ENCODE data around the gene PEX26. TPM values are rescaled to one million over a fixed set of nuclear protein-coding genes. Genes with fewer than 3 reads are reported as not detected.
"Not testable (repeated sequence)": the region's sequence is repeated elsewhere in the genome, so short reads cannot be mapped to it uniquely, and the experiment has no call there.

The PEX26 gene
- total RNA-seq, 1 donor from 2014 or later = 22.8 TPM

GRCh38 chr22:18115906-18116371 is 38.1 kb downstream of the PEX26 start:
- no peak for DNase-seq (ENCODE audit: low read depth)

GRCh38 chr22:18116634-18117033 is 38.8 kb downstream of the PEX26 start:
- DNase-seq (ENCODE audit: low read depth) = no peak

GRCh38 chr22:18118345-18118915 is 40.6 kb downstream of the PEX26 start:
- DNase-seq (ENCODE audit: low read depth) = no peak

- DNase-seq (ENCODE audit: low read depth) = peak; percentile 87
These were observed 41.8 kb downstream of the PEX26 start for GRCh38 chr22:18119409-18120110.

GRCh38 chr22:18120857-18121256 is 43.1 kb downstream of the PEX26 start:
- DNase-seq (ENCODE audit: low read depth) = peak; percentile 67

- no peak for DNase-seq (ENCODE audit: low read depth)
These were observed 43.7 kb downstream of the PEX26 start for GRCh38 chr22:18121506-18121905.

- no peak for DNase-seq (ENCODE audit: low read depth)
These were observed 44.3 kb downstream of the PEX26 start for GRCh38 chr22:18121954-18122554.

- DNase-seq (ENCODE audit: low read depth) = not testable (repeated sequence)
These were observed 45.8 kb downstream of the PEX26 start for GRCh38 chr22:18123476-18124025.

- DNase-seq (ENCODE audit: low read depth) = no peak
These were observed 48.8 kb downstream of the PEX26 start for GRCh38 chr22:18126606-18127005.

- no peak for DNase-seq (ENCODE audit: low read depth)
These were observed 52.2 kb downstream of the PEX26 start for GRCh38 chr22:18130018-18130417.

GRCh38 chr22:18130699-18131429 is 53.1 kb downstream of the PEX26 start:
- no peak for DNase-seq (ENCODE audit: low read depth)

- no peak for DNase-seq (ENCODE audit: low read depth)
These were observed 55.7 kb downstream of the PEX26 start for GRCh38 chr22:18133452-18133851.

GRCh38 chr22:18136563-18137320 is 59.0 kb downstream of the PEX26 start:
- no peak for DNase-seq (ENCODE audit: low read depth)

GRCh38 chr22:18141004-18141403 is 63.2 kb downstream of the PEX26 start:
- DNase-seq (ENCODE audit: low read depth) = not testable (repeated sequence)

GRCh38 chr22:18144105-18144504 is 66.3 kb downstream of the PEX26 start:
- no peak for DNase-seq (ENCODE audit: low read depth)

- no peak for DNase-seq (ENCODE audit: low read depth)
These were observed 68.0 kb downstream of the PEX26 start for GRCh38 chr22:18145676-18146388.

GRCh38 chr22:18146389-18146753 is 68.6 kb downstream of the PEX26 start:
- DNase-seq (ENCODE audit: low read depth) = no peak

GRCh38 chr22:18147791-18148190 is 70.0 kb downstream of the PEX26 start:
- DNase-seq (ENCODE audit: low read depth) = no peak

- no peak for DNase-seq (ENCODE audit: low read depth)
These were observed 70.6 kb downstream of the PEX26 start for GRCh38 chr22:18148293-18148965.

GRCh38 chr22:18152519-18152918 is 74.7 kb downstream of the PEX26 start:
- DNase-seq (ENCODE audit: low read depth) = no peak
